Nephron progenitor cell (in vitro differentiated cells): ENCODE results near the gene UQCRC2.
"Not testable (repeated sequence)": the region's sequence is repeated elsewhere in the genome, so short reads cannot be mapped to it uniquely, and the experiment has no call there.

Experiments
- DNase-seq: peaks from one replicate; pipeline ENCODE4 v3.0.0; 2021
- H3K27ac Mint-ChIP-seq: 2 replicates; pipeline ENCODE4 v1.8.0; 2021; ENCODE audit warnings: mild to moderate bottlenecking, moderate library complexity, mixed read lengths
- H3K27me3 Mint-ChIP-seq: 2 replicates; pipeline ENCODE4 v1.8.0; 2021; ENCODE audit warnings: mild to moderate bottlenecking, low read depth, mixed read lengths; ENCODE audit not compliant: poor library complexity
- H3K36me3 Mint-ChIP-seq: 2 replicates; pipeline ENCODE4 v1.8.0; 2021; ENCODE audit warnings: low read depth, mixed read lengths
- H3K4me1 Mint-ChIP-seq: 2 replicates; pipeline ENCODE4 v1.8.0; 2021; ENCODE audit warnings: mixed read lengths
- H3K4me3 Mint-ChIP-seq: 2 replicates; pipeline ENCODE4 v1.8.0; 2021; ENCODE audit warnings: mild to moderate bottlenecking, moderate library complexity, mixed read lengths
- H3K9me3 Mint-ChIP-seq: 2 replicates; pipeline ENCODE4 v1.8.0; 2021; ENCODE audit warnings: mild to moderate bottlenecking, moderate library complexity, mixed read lengths
- TF ChIP-seq, protein P1 (sequence below): fragments of 200-600 bp; sonication (generic); IDR thresholded peaks from 2 replicates; pipeline ENCODE4 v1.5.0; 2021; ENCODE audit warnings: antibody characterized with exemption

The UQCRC2 gene

DNA sequence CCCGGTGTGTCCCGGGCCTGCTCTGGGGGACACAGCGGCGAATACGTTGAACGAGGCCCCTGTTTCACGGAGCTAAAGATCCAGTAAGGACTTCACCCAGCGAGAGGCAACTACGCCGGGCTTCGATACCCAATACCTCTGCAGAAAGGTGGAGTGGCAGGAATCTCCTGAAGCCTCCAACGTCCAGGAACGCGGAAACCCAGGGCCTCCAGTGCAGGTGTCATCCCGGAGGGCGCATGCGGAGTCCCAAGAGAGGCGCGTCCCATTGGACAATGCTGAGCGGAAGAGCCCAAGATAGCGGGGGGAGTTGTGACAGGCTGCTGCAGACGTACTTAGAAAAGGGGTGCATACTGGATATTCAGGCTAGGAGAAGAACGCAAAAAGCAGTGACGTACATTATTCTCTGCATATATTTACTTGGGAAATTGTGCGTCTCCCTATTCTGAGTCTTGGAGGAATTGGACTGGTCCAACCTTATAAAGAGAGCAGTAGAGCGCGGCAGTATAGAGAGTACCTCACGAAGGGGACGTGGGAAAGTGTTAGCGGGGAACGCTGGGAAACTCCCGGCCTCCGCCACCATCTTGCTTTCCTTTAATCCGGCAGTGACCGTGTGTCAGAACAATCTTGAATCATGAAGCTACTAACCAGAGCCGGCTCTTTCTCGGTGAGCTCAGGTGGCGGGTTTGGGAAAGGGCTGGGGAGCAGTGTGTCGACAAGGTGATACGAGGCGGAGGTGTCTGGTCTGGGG lies at the start of gene UQCRC2:
UQCRC2 (plus strand) TSS at position 569 of the 748 bp plus-strand sequence; CDS start at position 632, 63 bp downstream.
- peak within 1 kb of the TSS; percentile 99 for H3K4me3 Mint-ChIP-seq
- DNase-seq, result peak; percentile 84
- peaks cover 19% of the 10 kb centered on the region for H3K36me3 Mint-ChIP-seq
- H3K27me3 Mint-ChIP-seq, result peaks cover 12% of the 10 kb centered on the region
- no peaks in the 10 kb centered on the region for H3K9me3 Mint-ChIP-seq
- TF ChIP-seq, protein P1, sequence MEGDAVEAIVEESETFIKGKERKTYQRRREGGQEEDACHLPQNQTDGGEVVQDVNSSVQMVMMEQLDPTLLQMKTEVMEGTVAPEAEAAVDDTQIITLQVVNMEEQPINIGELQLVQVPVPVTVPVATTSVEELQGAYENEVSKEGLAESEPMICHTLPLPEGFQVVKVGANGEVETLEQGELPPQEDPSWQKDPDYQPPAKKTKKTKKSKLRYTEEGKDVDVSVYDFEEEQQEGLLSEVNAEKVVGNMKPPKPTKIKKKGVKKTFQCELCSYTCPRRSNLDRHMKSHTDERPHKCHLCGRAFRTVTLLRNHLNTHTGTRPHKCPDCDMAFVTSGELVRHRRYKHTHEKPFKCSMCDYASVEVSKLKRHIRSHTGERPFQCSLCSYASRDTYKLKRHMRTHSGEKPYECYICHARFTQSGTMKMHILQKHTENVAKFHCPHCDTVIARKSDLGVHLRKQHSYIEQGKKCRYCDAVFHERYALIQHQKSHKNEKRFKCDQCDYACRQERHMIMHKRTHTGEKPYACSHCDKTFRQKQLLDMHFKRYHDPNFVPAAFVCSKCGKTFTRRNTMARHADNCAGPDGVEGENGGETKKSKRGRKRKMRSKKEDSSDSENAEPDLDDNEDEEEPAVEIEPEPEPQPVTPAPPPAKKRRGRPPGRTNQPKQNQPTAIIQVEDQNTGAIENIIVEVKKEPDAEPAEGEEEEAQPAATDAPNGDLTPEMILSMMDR, result no peak
- peaks cover 30% of the 10 kb centered on the region for H3K4me1 Mint-ChIP-seq
- peak within 1 kb of the TSS; percentile 100 for H3K27ac Mint-ChIP-seq

- not testable (repeated sequence) for H3K4me1 Mint-ChIP-seq, DNase-seq, H3K4me3 Mint-ChIP-seq, H3K36me3 Mint-ChIP-seq, H3K27ac Mint-ChIP-seq, H3K9me3 Mint-ChIP-seq
- H3K27me3 Mint-ChIP-seq, result peaks cover 24% of the 10 kb centered on the region
Observed at GRCh38 chr16:21932650-21933049, 20.5 kb upstream of the UQCRC2 start.

DNA sequence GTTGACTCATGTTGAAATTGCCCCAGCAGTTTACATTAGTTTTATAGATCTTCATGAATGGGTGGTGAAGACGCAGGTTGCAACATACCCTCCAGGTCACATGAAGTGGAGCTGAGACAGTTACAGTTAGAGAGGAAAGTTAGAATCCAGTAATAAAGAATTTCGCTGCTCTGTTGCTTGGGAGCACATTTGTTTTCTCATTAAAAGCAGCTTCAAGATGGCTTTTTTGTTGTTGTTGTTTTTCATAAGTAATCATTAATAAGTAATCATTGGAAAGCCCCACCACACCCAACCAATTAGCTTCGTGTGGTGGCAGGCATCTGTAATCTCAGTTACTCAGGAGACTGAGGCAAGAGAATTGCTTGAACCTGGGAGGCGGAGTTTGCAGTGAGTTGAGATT lies 19.8 kb upstream of the UQCRC2 start:
- H3K4me1 Mint-ChIP-seq, DNase-seq, H3K36me3 Mint-ChIP-seq, H3K9me3 Mint-ChIP-seq, H3K4me3 Mint-ChIP-seq, H3K27ac Mint-ChIP-seq: not testable (repeated sequence)
- H3K27me3 Mint-ChIP-seq, result peaks cover 26% of the 10 kb centered on the region

DNA sequence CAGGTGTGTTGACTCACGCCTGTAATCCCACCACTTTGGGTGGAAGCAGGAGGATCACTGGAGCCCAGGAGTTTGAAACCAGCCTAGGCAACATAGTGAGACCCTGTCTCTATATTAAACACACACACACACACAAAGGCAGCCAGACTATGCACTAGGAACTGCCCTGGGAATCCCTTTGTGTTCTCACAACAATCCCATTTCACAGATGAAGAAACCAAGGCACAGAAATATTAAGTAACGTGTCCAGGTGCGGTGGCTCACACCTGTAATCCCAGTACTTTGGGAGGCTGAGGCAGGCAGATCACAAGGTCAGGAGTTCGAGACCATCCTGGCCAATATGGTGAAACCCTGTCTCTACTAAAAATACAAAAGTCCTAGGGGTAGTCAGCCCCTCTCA lies 19.4 kb upstream of the UQCRC2 start:
- not testable (repeated sequence) for H3K4me3 Mint-ChIP-seq, H3K27ac Mint-ChIP-seq, H3K36me3 Mint-ChIP-seq, DNase-seq, H3K4me1 Mint-ChIP-seq, H3K9me3 Mint-ChIP-seq
- peaks cover 30% of the 10 kb centered on the region for H3K27me3 Mint-ChIP-seq

GRCh38 chr16:21936216-21936615 lies 16.9 kb upstream of the UQCRC2 start:
- not testable (repeated sequence) for DNase-seq, H3K36me3 Mint-ChIP-seq, H3K27ac Mint-ChIP-seq, H3K9me3 Mint-ChIP-seq, H3K4me3 Mint-ChIP-seq, H3K4me1 Mint-ChIP-seq
- H3K27me3 Mint-ChIP-seq, result peaks cover 47% of the 10 kb centered on the region

GRCh38 chr16:21937336-21937829 lies 15.8 kb upstream of the UQCRC2 start:
- Mint-ChIP-seq H3K4me3 (no peak overlapping the region), H3K4me1 (no peaks in the 10 kb centered on the region)

GRCh38 chr16:21940570-21940969 lies 12.6 kb upstream of the UQCRC2 start:
- peaks cover 72% of the 10 kb centered on the region for H3K27me3 Mint-ChIP-seq
- no peak overlapping the region for H3K4me3 Mint-ChIP-seq
- TF ChIP-seq, protein P1, result no peak
- no peaks in the 10 kb centered on the region for H3K9me3 Mint-ChIP-seq
- H3K4me1 Mint-ChIP-seq, result no peaks in the 10 kb centered on the region
- DNase-seq, result no peak
- H3K36me3 Mint-ChIP-seq, result no peaks in the 10 kb centered on the region
- H3K27ac Mint-ChIP-seq, result no peak overlapping the region

More at GRCh38 chr16:21937336-21937829, 15.8 kb upstream of the UQCRC2 start:
- Mint-ChIP-seq H3K27ac (no peak overlapping the region), H3K36me3 (no peaks in the 10 kb centered on the region), H3K27me3 (peaks cover 56% of the 10 kb centered on the region), H3K9me3 (no peaks in the 10 kb centered on the region)
- no peak for DNase-seq
- TF ChIP-seq, protein P1, result no peak

- no peak overlapping the region for H3K4me3 Mint-ChIP-seq
- H3K36me3 Mint-ChIP-seq, result no peaks in the 10 kb centered on the region
- no peaks in the 10 kb centered on the region for H3K9me3 Mint-ChIP-seq
- peaks cover 70% of the 10 kb centered on the region for H3K27me3 Mint-ChIP-seq
- no peaks in the 10 kb centered on the region for H3K4me1 Mint-ChIP-seq
- DNase-seq, result no peak
- H3K27ac Mint-ChIP-seq, result no peak overlapping the region
- TF ChIP-seq, protein P1, result no peak
Observed at GRCh38 chr16:21943571-21943970, 9.6 kb upstream of the UQCRC2 start.
